Measurements from ENCODE around the gene LHFPL5. TPM values are rescaled to one million over a fixed set of nuclear protein-coding genes. Genes with fewer than 3 reads are reported as not detected.
A peak's percentile ranks its signal among the peaks of the same experiment; 100 is the strongest.

LHFPL5 gene
- total RNA-seq, 1 experiment from 2014 or later: 0.42 TPM

GRCh38 chr6:35839019-35839418 is 33.9 kb downstream of the LHFPL5 start:
- Mint-ChIP-seq H3K27ac (ENCODE audit: unreplicated experiment) (no peak overlapping the region), H3K36me3 (ENCODE audit: insufficient read depth, unreplicated experiment) (peaks cover 59% of the 10 kb centered on the region), H3K27me3 (ENCODE audit: unreplicated experiment) (no peaks in the 10 kb centered on the region), H3K9me3 (ENCODE audit: low read depth, unreplicated experiment) (no peaks in the 10 kb centered on the region), H3K4me1 (ENCODE audit: low read depth, unreplicated experiment) (no peaks in the 10 kb centered on the region), H3K4me3 (ENCODE audit: low read depth, unreplicated experiment) (no peak overlapping the region)
- no peak for TF ChIP-seq CTCF (IDR thresholded peaks at IDR 0.05; ENCODE audit: unreplicated experiment)
- CTCF ChIA-PET: interaction anchor here (0.6 to 0.8 kb wide), 2 partner anchors 12 to 131 kb away, joined by 4 read pairs; no protein-coding TSS in a partner anchor
- no TSS peak for BruUV-seq (replicated peaks)
- DNase-seq: no peak
- intact Hi-C loops (cut with micrococcal nuclease; ENCODE audit: unreplicated experiment): no loop called here

GRCh38 chr6:35842381-35842780 is 37.2 kb downstream of the LHFPL5 start:
- H3K36me3 Mint-ChIP-seq (ENCODE audit: insufficient read depth, unreplicated experiment): peaks cover 56% of the 10 kb centered on the region

GRCh38 chr6:35844290-35844689 is 39.1 kb downstream of the LHFPL5 start:
- H3K9me3 Mint-ChIP-seq (ENCODE audit: low read depth, unreplicated experiment): peaks cover 6% of the 10 kb centered on the region
- BruUV-seq (replicated peaks): no TSS peak
- TF ChIP-seq CTCF (IDR thresholded peaks at IDR 0.05; ENCODE audit: unreplicated experiment): no peak

More at GRCh38 chr6:35842381-35842780, 37.2 kb downstream of the LHFPL5 start:
- no peak overlapping the region for H3K4me3 Mint-ChIP-seq (ENCODE audit: low read depth, unreplicated experiment)
- H3K4me1 Mint-ChIP-seq (ENCODE audit: low read depth, unreplicated experiment): no peaks in the 10 kb centered on the region
- intact Hi-C loops (cut with micrococcal nuclease; ENCODE audit: unreplicated experiment): no loop called here
- BruUV-seq (replicated peaks): no TSS peak
- TF ChIP-seq CTCF (IDR thresholded peaks at IDR 0.05; ENCODE audit: unreplicated experiment): no peak
- H3K27me3 Mint-ChIP-seq (ENCODE audit: unreplicated experiment): no peaks in the 10 kb centered on the region
- CTCF ChIA-PET: no interaction called here
- DNase-seq: no peak
- H3K27ac Mint-ChIP-seq (ENCODE audit: unreplicated experiment): no peak overlapping the region
- H3K9me3 Mint-ChIP-seq (ENCODE audit: low read depth, unreplicated experiment): no peaks in the 10 kb centered on the region

GRCh38 chr6:35850208-35850607 is 45.1 kb downstream of the LHFPL5 start:
- BruUV-seq (replicated peaks): no TSS peak
- no peak for TF ChIP-seq CTCF (IDR thresholded peaks at IDR 0.05; ENCODE audit: unreplicated experiment)
- H3K4me1 Mint-ChIP-seq (ENCODE audit: low read depth, unreplicated experiment): no peaks in the 10 kb centered on the region
- peaks cover 59% of the 10 kb centered on the region for H3K36me3 Mint-ChIP-seq (ENCODE audit: insufficient read depth, unreplicated experiment)
- DNase-seq: no peak
- no peaks in the 10 kb centered on the region for H3K27me3 Mint-ChIP-seq (ENCODE audit: unreplicated experiment)
- CTCF ChIA-PET: interaction anchor here (0.7 kb wide), 1 partner anchor 342 kb away, joined by 3 read pairs; no protein-coding TSS in a partner anchor
- H3K9me3 Mint-ChIP-seq (ENCODE audit: low read depth, unreplicated experiment): peaks cover 6% of the 10 kb centered on the region
- intact Hi-C loops (cut with micrococcal nuclease; ENCODE audit: unreplicated experiment): no loop called here
- H3K4me3 Mint-ChIP-seq (ENCODE audit: low read depth, unreplicated experiment): no peak overlapping the region
- peak overlapping the region; percentile 27 for H3K27ac Mint-ChIP-seq (ENCODE audit: unreplicated experiment)

More at GRCh38 chr6:35844290-35844689, 39.1 kb downstream of the LHFPL5 start:
- H3K4me1 Mint-ChIP-seq (ENCODE audit: low read depth, unreplicated experiment): no peaks in the 10 kb centered on the region
- CTCF ChIA-PET: no interaction called here
- H3K27me3 Mint-ChIP-seq (ENCODE audit: unreplicated experiment): no peaks in the 10 kb centered on the region
- peaks cover 57% of the 10 kb centered on the region for H3K36me3 Mint-ChIP-seq (ENCODE audit: insufficient read depth, unreplicated experiment)
- H3K27ac Mint-ChIP-seq (ENCODE audit: unreplicated experiment): no peak overlapping the region
- H3K4me3 Mint-ChIP-seq (ENCODE audit: low read depth, unreplicated experiment): no peak overlapping the region
- DNase-seq: no peak
- intact Hi-C loops (cut with micrococcal nuclease; ENCODE audit: unreplicated experiment): no loop called here

Data from Calu3 (cell line).